Upper lobe of right lung (tissue), 1 donor: ENCODE results near the gene FGF4. TPM values are rescaled to one million over a fixed set of nuclear protein-coding genes. Genes with fewer than 3 reads are reported as not detected.

Experiments
- ATAC-seq: fragments of 200-7000 bp; cut with Tn5 transposase; one replicate; pipeline ENCODE4 v1.9.1; 2020; ENCODE audit warnings: mild to moderate bottlenecking, moderate library complexity
- DNase-seq: peaks from one replicate; pipeline ENCODE4 v3.0.0-alpha.2; 2020
- H3K27ac ChIP-seq: fragments of 200-600 bp; one replicate; pipeline ENCODE4 v1.8.0; 2022
- H3K27me3 ChIP-seq: fragments of 200-600 bp; one replicate; pipeline ENCODE4 v1.8.0; 2022; ENCODE audit warnings: mild to moderate bottlenecking
- H3K36me3 ChIP-seq: fragments of 200-600 bp; one replicate; pipeline ENCODE4 v1.8.0; 2022
- H3K4me1 ChIP-seq: fragments of 200-600 bp; one replicate; pipeline ENCODE4 v1.8.0; 2022
- H3K4me3 ChIP-seq: fragments of 200-600 bp; one replicate; pipeline ENCODE4 v1.8.0; 2022; ENCODE audit warnings: mild to moderate bottlenecking
- H3K9me3 ChIP-seq: fragments of 200-600 bp; one replicate; pipeline ENCODE4 v1.8.0; 2022
- intact Hi-C: fragments of 100-400 bp; cut with DNase I; formaldehyde crosslinking; loops from one replicate; pipeline ENCODE4 v1.11.0; 2022
- total RNA-seq: library from RNA; stranded (reverse); fragmentation: NEBNext Ultra II Directional; extraction: Animal tissue kit (Norgen Biotek cat#: 25700); gene quantifications from one replicate; pipeline ENCODE4 v1.2.1, GENCODE V29; 2021
- TF ChIP-seq, protein P1 (sequence below): fragments of 200-600 bp; IDR thresholded peaks from one replicate; pipeline ENCODE4 v1.8.0; 2022; ENCODE audit warnings: antibody characterized with exemption
- donor health status: DM: no; HTN: yes; CAD: no; lungs with severe emphysema.

FGF4 gene
- total RNA-seq, 1 donor from 2014 or later, result not detected

DNA sequence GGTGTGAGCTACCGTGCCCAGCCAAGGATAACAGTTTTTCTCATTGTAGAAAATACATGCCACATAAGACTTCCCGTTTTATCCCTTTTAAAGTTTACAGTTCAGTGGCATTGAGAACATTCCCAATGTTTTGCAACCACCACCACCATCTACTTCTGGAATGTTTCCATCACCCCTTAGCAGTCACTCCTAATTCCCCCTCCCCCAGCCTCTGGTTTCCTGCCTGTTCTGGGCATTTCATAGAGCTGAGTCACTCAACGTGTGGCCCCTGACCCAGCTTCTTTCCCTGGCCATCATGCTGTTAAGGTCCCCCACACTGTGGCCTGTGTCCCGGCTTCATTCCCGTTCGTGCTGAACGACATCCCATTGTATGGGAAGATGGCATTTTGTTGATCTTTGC is 30.7 kb downstream of the FGF4 start:
- peaks cover 6% of the 10 kb centered on the region for H3K27me3 ChIP-seq
- ATAC-seq (no peak), DNase-seq (no peak)
- H3K27ac ChIP-seq, result no peak overlapping the region
- no peaks in the 10 kb centered on the region for H3K36me3 ChIP-seq
- no peaks in the 10 kb centered on the region for H3K9me3 ChIP-seq
- no peaks in the 10 kb centered on the region for H3K4me1 ChIP-seq
- H3K4me3 ChIP-seq, result no peak overlapping the region
- intact Hi-C loops, result no loop called here
- TF ChIP-seq, protein P1, sequence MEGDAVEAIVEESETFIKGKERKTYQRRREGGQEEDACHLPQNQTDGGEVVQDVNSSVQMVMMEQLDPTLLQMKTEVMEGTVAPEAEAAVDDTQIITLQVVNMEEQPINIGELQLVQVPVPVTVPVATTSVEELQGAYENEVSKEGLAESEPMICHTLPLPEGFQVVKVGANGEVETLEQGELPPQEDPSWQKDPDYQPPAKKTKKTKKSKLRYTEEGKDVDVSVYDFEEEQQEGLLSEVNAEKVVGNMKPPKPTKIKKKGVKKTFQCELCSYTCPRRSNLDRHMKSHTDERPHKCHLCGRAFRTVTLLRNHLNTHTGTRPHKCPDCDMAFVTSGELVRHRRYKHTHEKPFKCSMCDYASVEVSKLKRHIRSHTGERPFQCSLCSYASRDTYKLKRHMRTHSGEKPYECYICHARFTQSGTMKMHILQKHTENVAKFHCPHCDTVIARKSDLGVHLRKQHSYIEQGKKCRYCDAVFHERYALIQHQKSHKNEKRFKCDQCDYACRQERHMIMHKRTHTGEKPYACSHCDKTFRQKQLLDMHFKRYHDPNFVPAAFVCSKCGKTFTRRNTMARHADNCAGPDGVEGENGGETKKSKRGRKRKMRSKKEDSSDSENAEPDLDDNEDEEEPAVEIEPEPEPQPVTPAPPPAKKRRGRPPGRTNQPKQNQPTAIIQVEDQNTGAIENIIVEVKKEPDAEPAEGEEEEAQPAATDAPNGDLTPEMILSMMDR, result no peak

DNA sequence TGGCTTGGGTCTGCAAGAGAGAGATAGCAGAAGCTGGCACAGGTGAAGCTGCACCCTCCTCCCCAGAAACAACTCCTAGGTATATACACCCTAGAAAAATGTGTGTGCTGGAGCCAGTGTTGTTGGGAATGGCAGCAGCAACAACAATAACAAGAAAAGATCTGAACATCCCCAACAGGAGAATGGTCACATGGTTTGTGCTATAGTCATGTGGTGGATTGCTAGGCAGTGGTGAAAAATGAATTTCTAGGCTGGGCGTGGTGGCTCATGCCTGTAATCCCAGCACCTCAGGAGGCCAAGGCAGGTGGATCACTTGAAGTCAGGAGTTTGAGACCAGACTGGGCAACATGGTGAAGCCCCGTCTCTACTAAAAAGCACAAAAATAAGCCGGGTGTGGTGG is 40.3 kb downstream of the FGF4 start:
- Histone ChIP-seq H3K27ac (no peak overlapping the region), H3K27me3 (no peaks in the 10 kb centered on the region), H3K4me3 (no peak overlapping the region), H3K36me3 (no peaks in the 10 kb centered on the region), H3K4me1 (no peaks in the 10 kb centered on the region), H3K9me3 (no peaks in the 10 kb centered on the region)
- TF ChIP-seq, protein P1, result no peak
- no peak for ATAC-seq
- intact Hi-C loops, result no loop called here
- DNase-seq, result no peak

DNA sequence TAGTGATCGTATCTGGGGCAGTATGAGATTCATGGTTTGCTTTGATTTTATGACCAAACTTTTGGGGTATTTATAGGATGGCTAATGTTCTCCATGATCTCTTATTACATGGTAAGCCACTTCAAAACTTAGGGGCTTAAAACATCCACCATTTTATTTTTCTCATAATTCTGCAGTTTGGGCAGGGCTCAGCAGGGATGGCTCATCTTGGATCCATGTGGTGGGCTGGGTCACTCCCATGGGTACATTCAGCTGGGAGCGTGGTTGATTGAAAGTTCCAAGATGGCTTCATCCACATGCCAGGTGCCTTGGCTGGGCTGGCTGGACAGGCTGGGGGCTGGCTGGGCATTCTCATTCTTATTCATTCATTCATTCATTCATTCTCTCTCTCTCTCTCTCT is 40.8 kb downstream of the FGF4 start:
- DNase-seq (no peak), ATAC-seq (no peak)
- Histone ChIP-seq H3K9me3 (no peaks in the 10 kb centered on the region), H3K36me3 (no peaks in the 10 kb centered on the region), H3K27ac (no peak overlapping the region), H3K4me1 (no peaks in the 10 kb centered on the region), H3K27me3 (no peaks in the 10 kb centered on the region), H3K4me3 (no peak overlapping the region)
- intact Hi-C loops, result no loop called here
- TF ChIP-seq, protein P1, result no peak

DNA sequence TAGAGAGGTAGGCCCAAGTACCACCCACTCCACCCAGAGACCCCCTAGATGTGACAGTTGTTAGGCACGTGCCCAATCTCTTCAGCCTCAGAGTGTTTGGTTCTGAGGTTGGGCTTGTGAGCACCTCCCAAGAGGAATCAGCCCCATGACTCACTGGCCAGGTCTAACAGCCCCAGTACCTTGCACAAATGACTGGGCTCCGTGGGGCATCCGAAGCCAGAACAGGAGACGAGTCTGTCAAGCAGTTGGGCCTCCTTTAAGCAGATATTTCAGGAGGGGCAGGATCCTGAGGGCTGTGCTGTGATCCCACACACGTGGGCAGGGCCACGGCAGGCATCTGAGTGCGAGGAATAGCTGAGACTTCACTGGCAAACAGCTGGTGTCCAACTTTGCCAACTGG is 42.2 kb downstream of the FGF4 start:
- no peaks in the 10 kb centered on the region for H3K4me1 ChIP-seq
- no peak overlapping the region for H3K4me3 ChIP-seq
- no peaks in the 10 kb centered on the region for H3K9me3 ChIP-seq
- DNase-seq (no peak), ATAC-seq (no peak)
- H3K36me3 ChIP-seq, result no peaks in the 10 kb centered on the region
- H3K27me3 ChIP-seq, result no peaks in the 10 kb centered on the region
- TF ChIP-seq, protein P1, result no peak
- intact Hi-C loops, result no loop called here
- no peak overlapping the region for H3K27ac ChIP-seq

DNA sequence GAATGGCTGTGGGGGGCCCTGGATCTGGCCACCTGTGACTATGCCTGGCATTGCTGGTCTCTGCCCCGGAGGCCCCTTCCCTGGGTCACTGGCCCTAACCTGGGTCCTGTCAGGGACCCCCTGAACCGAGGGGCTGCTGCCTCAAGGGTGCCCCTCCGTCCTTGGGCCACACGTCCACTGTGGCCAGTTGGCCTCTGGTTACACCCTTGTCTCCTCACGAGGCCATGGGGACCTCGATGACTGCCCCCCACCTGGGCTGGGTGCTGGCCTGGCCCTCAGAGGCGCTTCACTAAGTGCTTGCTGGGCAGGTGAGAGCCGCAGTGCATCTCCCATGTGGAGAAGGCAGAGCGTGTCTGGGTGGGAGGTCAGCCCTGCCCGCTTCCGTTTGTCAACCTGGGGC is 44.0 kb downstream of the FGF4 start:
- intact Hi-C loops, result no loop called here
- H3K4me3 ChIP-seq, result no peak overlapping the region
- ATAC-seq, result no peak
- no peak for DNase-seq
- no peaks in the 10 kb centered on the region for H3K4me1 ChIP-seq
- H3K27me3 ChIP-seq, result peaks cover 5% of the 10 kb centered on the region
- H3K9me3 ChIP-seq, result no peaks in the 10 kb centered on the region
- TF ChIP-seq, protein P1, result no peak
- no peaks in the 10 kb centered on the region for H3K36me3 ChIP-seq
- H3K27ac ChIP-seq, result no peak overlapping the region

DNA sequence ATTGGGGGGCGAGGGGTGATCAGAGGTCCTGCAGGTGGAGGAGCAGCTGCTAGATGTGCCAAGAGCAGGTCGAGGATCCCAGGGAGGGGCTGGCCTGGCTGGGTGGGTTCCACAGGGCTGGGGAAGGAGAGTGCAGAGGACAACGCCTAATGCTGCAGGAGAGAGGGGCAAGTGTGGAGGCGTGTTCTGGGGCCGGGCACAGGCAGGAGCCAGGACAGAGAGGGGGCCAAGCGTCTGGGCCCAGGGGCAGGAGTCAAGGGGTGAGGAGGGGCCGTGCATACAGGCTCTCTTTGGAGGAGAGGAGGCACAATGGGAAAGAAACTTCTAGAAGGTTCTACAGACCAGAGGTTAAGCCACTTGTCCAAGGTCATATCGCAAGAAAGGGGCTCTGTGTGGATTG is 44.6 kb downstream of the FGF4 start:
- no peak for ATAC-seq
- peaks cover 11% of the 10 kb centered on the region for H3K27me3 ChIP-seq
- intact Hi-C loops, result no loop called here
- TF ChIP-seq, protein P1, result no peak
- H3K9me3 ChIP-seq, result no peaks in the 10 kb centered on the region
- no peaks in the 10 kb centered on the region for H3K36me3 ChIP-seq
- H3K27ac ChIP-seq, result no peak overlapping the region
- H3K4me1 ChIP-seq, result no peaks in the 10 kb centered on the region
- no peak overlapping the region for H3K4me3 ChIP-seq
- DNase-seq, result no peak
